Liver (tissue), 9 donors: ENCODE measurements around the gene PTPN14. TPM values are rescaled to one million over a fixed set of nuclear protein-coding genes. Genes with fewer than 3 reads are reported as not detected.

Source experiments
- DNase-seq: peaks from one replicate; pipeline ENCODE4 v3.0.0-alpha.2; 2017; ENCODE audit warnings: low spot score
- H3K27ac ChIP-seq, 2 donors: one replicate each; pipeline ENCODE4 v1.7.0; 2013; ENCODE audit warnings: inconsistent platforms in 2 of 2, low read length in 2 of 2, control low read depth in 1 of 2, low read depth in 1 of 2, mild to moderate bottlenecking in 1 of 2
- H3K27me3 ChIP-seq, 4 donors: one replicate each; pipeline versions ENCODE4 v1.6.1 to v1.7.0; 2013; ENCODE audit warnings: low read length in 3 of 4, inconsistent platforms in 1 of 4, mild to moderate bottlenecking in 1 of 4, moderate library complexity in 1 of 4; ENCODE audit not compliant: control insufficient read depth in 4 of 4, insufficient read depth in 4 of 4
- H3K36me3 ChIP-seq, 4 donors: one replicate each; pipeline versions ENCODE4 v1.6.1 to v1.7.0; 2013; ENCODE audit warnings: low read length in 3 of 4, mild to moderate bottlenecking in 3 of 4, low read depth in 1 of 4, moderate library complexity in 1 of 4; ENCODE audit not compliant: control insufficient read depth in 4 of 4, insufficient read depth in 3 of 4
- H3K4me1 ChIP-seq, 4 donors: one replicate each; pipeline versions ENCODE4 v1.6.1 to v1.7.0; 2013; ENCODE audit warnings: low read length in 3 of 4, mild to moderate bottlenecking in 3 of 4, moderate library complexity in 1 of 4; ENCODE audit not compliant: control insufficient read depth in 4 of 4, insufficient read depth in 4 of 4
- H3K4me3 ChIP-seq, 3 donors: one replicate each; pipeline versions ENCODE4 v1.6.1 to v1.7.0; 2013; ENCODE audit warnings: low read length in 3 of 3, control low read depth in 1 of 3, low read depth in 1 of 3, mild to moderate bottlenecking in 1 of 3
- H3K9ac ChIP-seq, 2 donors: one replicate each; pipeline ENCODE4 v1.7.0; 2013; ENCODE audit warnings: low read length in 2 of 2, mild to moderate bottlenecking in 2 of 2, moderate library complexity in 2 of 2, control low read depth in 1 of 2, low read depth in 1 of 2
- H3K9me3 ChIP-seq, 4 donors: one replicate each; pipeline versions ENCODE4 v1.6.1 to v1.7.0; 2013; ENCODE audit warnings: low read length in 3 of 4; ENCODE audit not compliant: control insufficient read depth in 4 of 4
- EGR1 ChIP-seq, 2 donors: IDR thresholded peaks; 2 replicates each; pipeline ENCODE4 v1.6.1; 2016 to 2018; ENCODE audit warnings: antibody characterized with exemption in 2 of 2, low read depth in 2 of 2
- FOXA1 ChIP-seq: IDR thresholded peaks from 2 replicates; pipeline ENCODE4 v1.6.1; 2016; ENCODE audit warnings: antibody characterized with exemption
- GABPA ChIP-seq, 2 donors: IDR thresholded peaks in 1 of 2; conservative IDR thresholded peaks in 1 of 2; 2 replicates each; pipeline ENCODE4 v1.6.1; 2016; ENCODE audit warnings: antibody characterized with exemption in 2 of 2, mild to moderate bottlenecking in 1 of 2, moderate library complexity in 1 of 2
- HNF4A ChIP-seq, 2 donors: conservative IDR thresholded peaks; 2 replicates each; pipeline ENCODE4 v1.6.1; 2016; ENCODE audit warnings: antibody characterized with exemption in 2 of 2, mild to moderate bottlenecking in 2 of 2
- HNF4G ChIP-seq: IDR thresholded peaks from 2 replicates; pipeline ENCODE4 v1.6.1; 2016; ENCODE audit warnings: antibody characterized with exemption
- JUND ChIP-seq, 2 donors: IDR thresholded peaks; 2 replicates each; pipeline ENCODE4 v1.6.1; 2016; ENCODE audit warnings: antibody characterized with exemption in 2 of 2
- NR2F2 ChIP-seq: IDR thresholded peaks from 2 replicates; pipeline ENCODE4 v1.6.1; 2016; ENCODE audit warnings: antibody characterized with exemption
- RAD21 ChIP-seq, 2 donors: IDR thresholded peaks; 2 replicates each; pipeline ENCODE4 v1.6.1; 2016; ENCODE audit warnings: antibody characterized with exemption in 2 of 2, mild to moderate bottlenecking in 2 of 2
- RXRA ChIP-seq, 2 donors: IDR thresholded peaks; 2 replicates each; pipeline ENCODE4 v1.6.1; 2017 to 2018; ENCODE audit warnings: antibody characterized with exemption in 2 of 2, mild to moderate bottlenecking in 1 of 2
- SP1 ChIP-seq: IDR thresholded peaks from 2 replicates; pipeline ENCODE4 v1.6.1; 2018; ENCODE audit warnings: antibody characterized with exemption, mild to moderate bottlenecking
- TAF1 ChIP-seq: conservative IDR thresholded peaks from 2 replicates; pipeline ENCODE4 v1.6.1; 2016; ENCODE audit warnings: antibody characterized with exemption, mild to moderate bottlenecking
- YY1 ChIP-seq: IDR thresholded peaks from 2 replicates; pipeline ENCODE4 v1.6.1; 2016; ENCODE audit warnings: antibody characterized with exemption, mild to moderate bottlenecking
- WGBS: extraction: QIAGEN DNeasy Blood & Tissue Kit; methylation state at CpG from one replicate; pipeline ENCODE4 v1.1.7; 2013; 5-methylcytosine and 5-hydroxymethylcytosine counted together
- polyA plus RNA-seq, 2 donors: library from polyadenylated mRNA; stranded (reverse) in 1 of 2; unstranded in 1 of 2; fragments of 200-250 nt in 1 of 2; fragments of >200 nt in 1 of 2; fragmentation: Nextera tagmentation in 1 of 2; extraction: Ambion mirVana in 1 of 2; gene quantifications; one replicate each; pipeline versions ENCODE4 v1.2.1 to v1.2.3, GENCODE V29; 2013 to 2015
- total RNA-seq, 2 donors: library from RNA; depleted of rRNA; stranded (reverse); fragments of >200 nt; gene quantifications; one replicate each; pipeline ENCODE4 v1.2.3, GENCODE V29; 2014
- TF ChIP-seq, protein P1 (sequence below): fragments of 150-350 bp; IDR thresholded peaks from 2 replicates; pipeline ENCODE4 v1.5.1; 2017; ENCODE audit warnings: improper control_type of control experiment, low read depth, low read length; ENCODE audit not compliant: missing input control
- TF ChIP-seq, protein P2 (sequence below): IDR thresholded peaks from 2 replicates; pipeline ENCODE4 v1.6.1; 2016; ENCODE audit warnings: antibody characterized with exemption, mild to moderate bottlenecking
- TF ChIP-seq, protein P3 (sequence below): IDR thresholded peaks from 2 replicates; pipeline ENCODE4 v1.6.1; 2016; ENCODE audit warnings: antibody characterized with exemption
- TF ChIP-seq, protein P4 (sequence below): IDR thresholded peaks from 2 replicates; pipeline ENCODE4 v1.6.1; 2016; ENCODE audit warnings: antibody characterized with exemption
- donor health status: healthy.
- donor health status: healthy.
- donor health status: healthy.
- donor health status: healthy.
- donor health status: healthy.

Gene PTPN14
- total and polyA plus RNA-seq, 4 donors, result 0.54 to 3.2 (median 1.5) TPM

DNA sequence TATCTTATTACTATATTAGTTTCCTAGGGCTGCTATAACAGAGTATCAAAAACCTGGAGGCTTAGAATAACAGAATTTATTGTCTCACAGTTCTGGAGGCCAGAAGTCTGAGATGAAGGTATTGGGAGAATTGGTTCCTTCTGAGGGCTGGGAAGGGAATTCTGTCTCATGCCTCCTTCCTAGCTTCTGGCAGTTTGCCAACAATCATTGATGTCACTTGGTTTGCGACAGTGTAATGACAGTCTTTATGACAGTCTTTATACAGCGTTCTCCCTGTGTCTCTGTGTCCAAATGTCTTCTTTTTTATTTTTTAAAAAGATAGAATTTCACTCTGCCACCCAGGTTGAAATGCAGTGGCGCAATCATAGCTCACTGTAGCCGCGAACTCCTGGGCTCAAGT, 35.8 kb upstream of the PTPN14 start:
- TF ChIP-seq, protein P1, sequence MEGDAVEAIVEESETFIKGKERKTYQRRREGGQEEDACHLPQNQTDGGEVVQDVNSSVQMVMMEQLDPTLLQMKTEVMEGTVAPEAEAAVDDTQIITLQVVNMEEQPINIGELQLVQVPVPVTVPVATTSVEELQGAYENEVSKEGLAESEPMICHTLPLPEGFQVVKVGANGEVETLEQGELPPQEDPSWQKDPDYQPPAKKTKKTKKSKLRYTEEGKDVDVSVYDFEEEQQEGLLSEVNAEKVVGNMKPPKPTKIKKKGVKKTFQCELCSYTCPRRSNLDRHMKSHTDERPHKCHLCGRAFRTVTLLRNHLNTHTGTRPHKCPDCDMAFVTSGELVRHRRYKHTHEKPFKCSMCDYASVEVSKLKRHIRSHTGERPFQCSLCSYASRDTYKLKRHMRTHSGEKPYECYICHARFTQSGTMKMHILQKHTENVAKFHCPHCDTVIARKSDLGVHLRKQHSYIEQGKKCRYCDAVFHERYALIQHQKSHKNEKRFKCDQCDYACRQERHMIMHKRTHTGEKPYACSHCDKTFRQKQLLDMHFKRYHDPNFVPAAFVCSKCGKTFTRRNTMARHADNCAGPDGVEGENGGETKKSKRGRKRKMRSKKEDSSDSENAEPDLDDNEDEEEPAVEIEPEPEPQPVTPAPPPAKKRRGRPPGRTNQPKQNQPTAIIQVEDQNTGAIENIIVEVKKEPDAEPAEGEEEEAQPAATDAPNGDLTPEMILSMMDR, result no peak
- TF ChIP-seq GABPA (IDR thresholded peaks at IDR 0.05 in 1 of 2, conservative IDR thresholded peaks at IDR 0.05 in 1 of 2) (no peak), JUND (IDR thresholded peaks at IDR 0.05) (no peak), EGR1 (IDR thresholded peaks at IDR 0.05; ENCODE audit: low read depth in 2 of 2) (no peak), YY1 (no peak), TAF1 (no peak), RAD21 (IDR thresholded peaks at IDR 0.05) (no peak), NR2F2 (no peak), RXRA (IDR thresholded peaks at IDR 0.05) (no peak), HNF4A (conservative IDR thresholded peaks at IDR 0.05) (no peak), FOXA1 (no peak), SP1 (no peak), HNF4G (no peak)
- TF ChIP-seq, protein P2, sequence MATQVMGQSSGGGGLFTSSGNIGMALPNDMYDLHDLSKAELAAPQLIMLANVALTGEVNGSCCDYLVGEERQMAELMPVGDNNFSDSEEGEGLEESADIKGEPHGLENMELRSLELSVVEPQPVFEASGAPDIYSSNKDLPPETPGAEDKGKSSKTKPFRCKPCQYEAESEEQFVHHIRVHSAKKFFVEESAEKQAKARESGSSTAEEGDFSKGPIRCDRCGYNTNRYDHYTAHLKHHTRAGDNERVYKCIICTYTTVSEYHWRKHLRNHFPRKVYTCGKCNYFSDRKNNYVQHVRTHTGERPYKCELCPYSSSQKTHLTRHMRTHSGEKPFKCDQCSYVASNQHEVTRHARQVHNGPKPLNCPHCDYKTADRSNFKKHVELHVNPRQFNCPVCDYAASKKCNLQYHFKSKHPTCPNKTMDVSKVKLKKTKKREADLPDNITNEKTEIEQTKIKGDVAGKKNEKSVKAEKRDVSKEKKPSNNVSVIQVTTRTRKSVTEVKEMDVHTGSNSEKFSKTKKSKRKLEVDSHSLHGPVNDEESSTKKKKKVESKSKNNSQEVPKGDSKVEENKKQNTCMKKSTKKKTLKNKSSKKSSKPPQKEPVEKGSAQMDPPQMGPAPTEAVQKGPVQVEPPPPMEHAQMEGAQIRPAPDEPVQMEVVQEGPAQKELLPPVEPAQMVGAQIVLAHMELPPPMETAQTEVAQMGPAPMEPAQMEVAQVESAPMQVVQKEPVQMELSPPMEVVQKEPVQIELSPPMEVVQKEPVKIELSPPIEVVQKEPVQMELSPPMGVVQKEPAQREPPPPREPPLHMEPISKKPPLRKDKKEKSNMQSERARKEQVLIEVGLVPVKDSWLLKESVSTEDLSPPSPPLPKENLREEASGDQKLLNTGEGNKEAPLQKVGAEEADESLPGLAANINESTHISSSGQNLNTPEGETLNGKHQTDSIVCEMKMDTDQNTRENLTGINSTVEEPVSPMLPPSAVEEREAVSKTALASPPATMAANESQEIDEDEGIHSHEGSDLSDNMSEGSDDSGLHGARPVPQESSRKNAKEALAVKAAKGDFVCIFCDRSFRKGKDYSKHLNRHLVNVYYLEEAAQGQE, result no peak
- TF ChIP-seq, protein P3, sequence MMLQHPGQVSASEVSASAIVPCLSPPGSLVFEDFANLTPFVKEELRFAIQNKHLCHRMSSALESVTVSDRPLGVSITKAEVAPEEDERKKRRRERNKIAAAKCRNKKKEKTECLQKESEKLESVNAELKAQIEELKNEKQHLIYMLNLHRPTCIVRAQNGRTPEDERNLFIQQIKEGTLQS, result no peak
- TF ChIP-seq, protein P4, sequence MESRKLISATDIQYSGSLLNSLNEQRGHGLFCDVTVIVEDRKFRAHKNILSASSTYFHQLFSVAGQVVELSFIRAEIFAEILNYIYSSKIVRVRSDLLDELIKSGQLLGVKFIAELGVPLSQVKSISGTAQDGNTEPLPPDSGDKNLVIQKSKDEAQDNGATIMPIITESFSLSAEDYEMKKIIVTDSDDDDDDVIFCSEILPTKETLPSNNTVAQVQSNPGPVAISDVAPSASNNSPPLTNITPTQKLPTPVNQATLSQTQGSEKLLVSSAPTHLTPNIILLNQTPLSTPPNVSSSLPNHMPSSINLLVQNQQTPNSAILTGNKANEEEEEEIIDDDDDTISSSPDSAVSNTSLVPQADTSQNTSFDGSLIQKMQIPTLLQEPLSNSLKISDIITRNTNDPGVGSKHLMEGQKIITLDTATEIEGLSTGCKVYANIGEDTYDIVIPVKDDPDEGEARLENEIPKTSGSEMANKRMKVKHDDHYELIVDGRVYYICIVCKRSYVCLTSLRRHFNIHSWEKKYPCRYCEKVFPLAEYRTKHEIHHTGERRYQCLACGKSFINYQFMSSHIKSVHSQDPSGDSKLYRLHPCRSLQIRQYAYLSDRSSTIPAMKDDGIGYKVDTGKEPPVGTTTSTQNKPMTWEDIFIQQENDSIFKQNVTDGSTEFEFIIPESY, result no peak
- WGBS, result 73% methylated on average over 5 of the region's 5 CpGs
- H3K27me3 ChIP-seq, result no peaks in the 10 kb centered on the region

DNA sequence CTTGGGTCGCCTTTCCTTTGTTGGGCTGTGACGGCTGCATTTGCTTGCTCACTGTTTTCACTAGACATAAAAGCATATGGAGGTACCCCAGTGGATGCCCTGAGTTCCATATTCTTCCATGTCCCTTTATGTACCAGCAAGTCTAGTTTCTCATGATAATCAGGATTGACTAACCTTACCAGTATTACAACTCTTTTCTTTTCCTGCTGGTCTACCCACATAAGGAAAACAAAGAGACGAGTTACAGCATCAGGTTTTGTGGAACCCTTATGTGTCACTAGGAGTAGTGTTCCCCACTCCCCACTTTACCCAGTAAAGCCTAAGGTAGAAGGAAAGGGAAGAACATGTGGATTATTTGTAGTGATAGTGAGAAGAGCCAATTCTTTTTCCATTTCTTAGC, 35.2 kb upstream of the PTPN14 start:
- Histone ChIP-seq H3K27me3 (no peaks in the 10 kb centered on the region), H3K4me3 (no peak overlapping the region), H3K9me3 (no peaks in the 10 kb centered on the region), H3K4me1 (no peaks in the 10 kb centered on the region), H3K36me3 (no peaks in the 10 kb centered on the region), H3K9ac (no peak overlapping the region), H3K27ac (no peak overlapping the region)
- no peak for DNase-seq
- 91% methylated on average over 3 of the region's 3 CpGs for WGBS
- no peak for TF ChIP-seq NR2F2
- TF ChIP-seq, protein P3, result no peak
- TF ChIP-seq, protein P1, result no peak
- no peak for TF ChIP-seq RAD21 (IDR thresholded peaks at IDR 0.05)
- TF ChIP-seq RXRA (IDR thresholded peaks at IDR 0.05), result no peak
- no peak for TF ChIP-seq EGR1 (IDR thresholded peaks at IDR 0.05; ENCODE audit: low read depth in 2 of 2)
- TF ChIP-seq, protein P2, result no peak
- TF ChIP-seq JUND (IDR thresholded peaks at IDR 0.05), result no peak
- no peak for TF ChIP-seq HNF4G
- TF ChIP-seq TAF1, result no peak

More for the DNA sequence above, 35.8 kb upstream of the PTPN14 start:
- Histone ChIP-seq H3K36me3 (no peaks in the 10 kb centered on the region), H3K27ac (no peak overlapping the region), H3K4me1 (no peaks in the 10 kb centered on the region), H3K9me3 (no peaks in the 10 kb centered on the region), H3K4me3 (no peak overlapping the region), H3K9ac (no peak overlapping the region)
- no peak for DNase-seq
